ENCODE measurements around the gene IER3. TPM values are rescaled to one million over a fixed set of nuclear protein-coding genes. Genes with fewer than 3 reads are reported as not detected.

Gene IER3
- total and polyA plus RNA-seq, 9 of the 15 experiments (the other 6 are each of a cell fraction or from before 2014, with no cell fraction given): 1.5 to 30.0 (median 11.5) TPM

DNA sequence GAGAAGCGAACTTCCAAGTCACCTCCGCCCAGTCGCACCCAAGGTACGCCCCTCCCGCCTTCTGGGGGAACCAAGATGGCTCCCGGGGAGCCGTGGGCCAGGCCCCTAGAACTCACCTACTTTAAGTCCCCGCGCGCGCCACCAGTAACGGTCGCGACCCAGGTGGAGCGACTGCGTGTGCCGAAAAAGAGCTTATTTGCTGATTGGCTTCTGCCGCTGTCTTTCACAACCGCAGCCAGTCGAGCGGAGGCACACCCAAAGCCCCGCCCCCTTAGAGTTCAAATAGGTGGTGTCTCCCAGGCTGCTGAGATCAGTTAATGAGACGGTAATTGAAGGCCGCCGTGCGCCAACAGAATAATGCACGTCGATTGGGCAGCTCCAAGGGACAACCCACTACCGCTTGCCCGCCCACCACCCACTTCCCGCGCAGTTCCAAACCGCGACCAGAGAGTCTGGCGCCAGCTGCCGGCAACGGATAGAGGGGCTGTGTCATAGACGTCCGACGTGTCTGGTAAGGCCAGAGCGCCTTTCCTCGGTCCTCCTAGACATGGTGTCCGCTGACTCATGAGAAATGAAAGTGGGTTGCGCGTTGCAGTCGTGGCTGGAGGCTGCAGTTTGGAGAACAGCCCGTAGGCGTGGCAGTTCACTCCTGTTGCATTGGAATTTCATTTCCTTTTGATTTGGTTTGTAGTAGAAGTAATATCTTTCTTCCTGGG is 27.1 kb downstream of the IER3 start, which contains the start of gene MDC1 (continued):
- TF ChIP-seq, protein P1, sequence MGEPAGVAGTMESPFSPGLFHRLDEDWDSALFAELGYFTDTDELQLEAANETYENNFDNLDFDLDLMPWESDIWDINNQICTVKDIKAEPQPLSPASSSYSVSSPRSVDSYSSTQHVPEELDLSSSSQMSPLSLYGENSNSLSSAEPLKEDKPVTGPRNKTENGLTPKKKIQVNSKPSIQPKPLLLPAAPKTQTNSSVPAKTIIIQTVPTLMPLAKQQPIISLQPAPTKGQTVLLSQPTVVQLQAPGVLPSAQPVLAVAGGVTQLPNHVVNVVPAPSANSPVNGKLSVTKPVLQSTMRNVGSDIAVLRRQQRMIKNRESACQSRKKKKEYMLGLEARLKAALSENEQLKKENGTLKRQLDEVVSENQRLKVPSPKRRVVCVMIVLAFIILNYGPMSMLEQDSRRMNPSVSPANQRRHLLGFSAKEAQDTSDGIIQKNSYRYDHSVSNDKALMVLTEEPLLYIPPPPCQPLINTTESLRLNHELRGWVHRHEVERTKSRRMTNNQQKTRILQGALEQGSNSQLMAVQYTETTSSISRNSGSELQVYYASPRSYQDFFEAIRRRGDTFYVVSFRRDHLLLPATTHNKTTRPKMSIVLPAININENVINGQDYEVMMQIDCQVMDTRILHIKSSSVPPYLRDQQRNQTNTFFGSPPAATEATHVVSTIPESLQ (CRISPR knock-in tag; IDR thresholded peaks at IDR 0.05): peak; percentile 93; the same call in 1 of the 2 replicates
- TF ChIP-seq JUN (IDR thresholded peaks at IDR 0.05; ENCODE audit: borderline replicate concordance, low read depth, low read length) (peak; percentile 85), JUN (CRISPR knock-in tag; IDR thresholded peaks at IDR 0.05; ENCODE audit: borderline replicate concordance) (peak; percentile 93; the same call in 1 of the 2 replicates), RAD21 (CRISPR knock-in tag; conservative IDR thresholded peaks at IDR 0.05 in 1 of 2, IDR thresholded peaks at IDR 0.05 in 1 of 2) (peak; percentile 24 to 32; a peak in 3 of 4 replicates), NEUROD1 (IDR thresholded peaks at IDR 0.05; ENCODE audit: borderline replicate concordance, low read depth, low read length, partially characterized antibody) (peak; percentile 83), NR2C2 (CRISPR knock-in tag; IDR thresholded peaks at IDR 0.05) (peak; percentile 84), NR2C2 (tag; IDR thresholded peaks at IDR 0.05) (peak; percentile 97), ZNF274 (IDR thresholded peaks at IDR 0.05; ENCODE audit: borderline replicate concordance, low read depth, low read length) (no peak), TEAD2 (tag; IDR thresholded peaks at IDR 0.05) (no peak), KAT7 (CRISPR knock-in tag; IDR thresholded peaks at IDR 0.05; ENCODE audit: borderline replicate concordance) (peak; percentile 96; the same call in 1 of the 2 replicates), U2AF1 (optimal IDR thresholded peaks at IDR 0.05; ENCODE audit: low read depth, low read length) (no peak), MXI1 (IDR thresholded peaks at IDR 0.05; ENCODE audit: low read depth, low read length) (no peak; the same call in 1 of the 2 replicates), RB1 (IDR thresholded peaks at IDR 0.05; ENCODE audit: low read depth) (peak; percentile 100), ZNF584 (CRISPR knock-in tag; IDR thresholded peaks at IDR 0.05; ENCODE audit: low read depth) (no peak; the same call in 1 of the 2 replicates), TAF15 (IDR thresholded peaks at IDR 0.05; ENCODE audit: low read depth, low read length) (no peak)
- TF ChIP-seq, protein P2, sequence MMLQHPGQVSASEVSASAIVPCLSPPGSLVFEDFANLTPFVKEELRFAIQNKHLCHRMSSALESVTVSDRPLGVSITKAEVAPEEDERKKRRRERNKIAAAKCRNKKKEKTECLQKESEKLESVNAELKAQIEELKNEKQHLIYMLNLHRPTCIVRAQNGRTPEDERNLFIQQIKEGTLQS (IDR thresholded peaks at IDR 0.05): peak; percentile 87
- TF ChIP-seq, protein P2 (CRISPR knock-in tag; conservative IDR thresholded peaks at IDR 0.05): peak; percentile 92
- TF ChIP-seq, protein P3, sequence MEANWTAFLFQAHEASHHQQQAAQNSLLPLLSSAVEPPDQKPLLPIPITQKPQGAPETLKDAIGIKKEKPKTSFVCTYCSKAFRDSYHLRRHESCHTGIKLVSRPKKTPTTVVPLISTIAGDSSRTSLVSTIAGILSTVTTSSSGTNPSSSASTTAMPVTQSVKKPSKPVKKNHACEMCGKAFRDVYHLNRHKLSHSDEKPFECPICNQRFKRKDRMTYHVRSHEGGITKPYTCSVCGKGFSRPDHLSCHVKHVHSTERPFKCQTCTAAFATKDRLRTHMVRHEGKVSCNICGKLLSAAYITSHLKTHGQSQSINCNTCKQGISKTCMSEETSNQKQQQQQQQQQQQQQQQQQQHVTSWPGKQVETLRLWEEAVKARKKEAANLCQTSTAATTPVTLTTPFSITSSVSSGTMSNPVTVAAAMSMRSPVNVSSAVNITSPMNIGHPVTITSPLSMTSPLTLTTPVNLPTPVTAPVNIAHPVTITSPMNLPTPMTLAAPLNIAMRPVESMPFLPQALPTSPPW (CRISPR knock-in tag; IDR thresholded peaks at IDR 0.05): peak; percentile 83
- TF ChIP-seq, protein P4, sequence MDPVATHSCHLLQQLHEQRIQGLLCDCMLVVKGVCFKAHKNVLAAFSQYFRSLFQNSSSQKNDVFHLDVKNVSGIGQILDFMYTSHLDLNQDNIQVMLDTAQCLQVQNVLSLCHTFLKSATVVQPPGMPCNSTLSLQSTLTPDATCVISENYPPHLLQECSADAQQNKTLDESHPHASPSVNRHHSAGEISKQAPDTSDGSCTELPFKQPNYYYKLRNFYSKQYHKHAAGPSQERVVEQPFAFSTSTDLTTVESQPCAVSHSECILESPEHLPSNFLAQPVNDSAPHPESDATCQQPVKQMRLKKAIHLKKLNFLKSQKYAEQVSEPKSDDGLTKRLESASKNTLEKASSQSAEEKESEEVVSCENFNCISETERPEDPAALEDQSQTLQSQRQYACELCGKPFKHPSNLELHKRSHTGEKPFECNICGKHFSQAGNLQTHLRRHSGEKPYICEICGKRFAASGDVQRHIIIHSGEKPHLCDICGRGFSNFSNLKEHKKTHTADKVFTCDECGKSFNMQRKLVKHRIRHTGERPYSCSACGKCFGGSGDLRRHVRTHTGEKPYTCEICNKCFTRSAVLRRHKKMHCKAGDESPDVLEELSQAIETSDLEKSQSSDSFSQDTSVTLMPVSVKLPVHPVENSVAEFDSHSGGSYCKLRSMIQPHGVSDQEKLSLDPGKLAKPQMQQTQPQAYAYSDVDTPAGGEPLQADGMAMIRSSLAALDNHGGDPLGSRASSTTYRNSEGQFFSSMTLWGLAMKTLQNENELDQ (CRISPR knock-in tag; IDR thresholded peaks at IDR 0.05; ENCODE audit: borderline replicate concordance): no peak
